LNCaP clone FGC (cell line): ENCODE data around the gene SOCS7.

ENCODE experiments used
- DNase-seq: peaks from one replicate; pipeline ENCODE4 v3.0.0-alpha.2; 2011; ENCODE audit warnings: low read depth
- H3K4me3 ChIP-seq: 2 replicates; pipeline ENCODE4 v1.5.1; 2011; ENCODE audit warnings: mild to moderate bottlenecking, low read depth, low read length, control low read depth
- TF ChIP-seq, protein P1 (sequence below): IDR thresholded peaks from 2 replicates; pipeline ENCODE4 v1.5.1; 2012; ENCODE audit warnings: mild to moderate bottlenecking; ENCODE audit not compliant: control insufficient read depth, insufficient read depth; ENCODE audit errors: extremely low read depth

The SOCS7 gene

DNA sequence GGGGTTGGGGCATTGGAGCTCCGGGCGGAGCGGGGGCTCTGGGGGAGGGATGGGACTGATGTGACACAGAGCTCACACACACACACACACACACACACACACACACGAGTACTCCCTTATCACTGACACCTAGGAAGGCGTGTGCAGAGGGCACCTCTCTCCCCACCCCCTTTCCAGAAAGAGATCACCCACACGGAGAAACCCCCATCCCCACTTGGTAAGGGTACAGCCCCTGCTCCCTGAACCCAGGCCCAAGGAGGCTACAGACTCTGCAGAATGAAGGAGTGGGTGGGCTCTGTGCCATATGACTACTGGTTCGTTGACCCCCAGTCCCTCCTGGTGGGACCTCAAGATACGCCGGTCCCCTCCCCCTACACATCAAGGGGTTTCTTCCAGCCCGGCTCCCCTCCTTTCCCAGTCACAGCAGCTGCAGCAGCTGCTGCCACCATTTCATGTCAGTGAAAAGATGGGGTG lies 67.9 kb downstream of the SOCS7 start:
- H3K4me3 ChIP-seq = no peak overlapping the region
- TF ChIP-seq, protein P1, sequence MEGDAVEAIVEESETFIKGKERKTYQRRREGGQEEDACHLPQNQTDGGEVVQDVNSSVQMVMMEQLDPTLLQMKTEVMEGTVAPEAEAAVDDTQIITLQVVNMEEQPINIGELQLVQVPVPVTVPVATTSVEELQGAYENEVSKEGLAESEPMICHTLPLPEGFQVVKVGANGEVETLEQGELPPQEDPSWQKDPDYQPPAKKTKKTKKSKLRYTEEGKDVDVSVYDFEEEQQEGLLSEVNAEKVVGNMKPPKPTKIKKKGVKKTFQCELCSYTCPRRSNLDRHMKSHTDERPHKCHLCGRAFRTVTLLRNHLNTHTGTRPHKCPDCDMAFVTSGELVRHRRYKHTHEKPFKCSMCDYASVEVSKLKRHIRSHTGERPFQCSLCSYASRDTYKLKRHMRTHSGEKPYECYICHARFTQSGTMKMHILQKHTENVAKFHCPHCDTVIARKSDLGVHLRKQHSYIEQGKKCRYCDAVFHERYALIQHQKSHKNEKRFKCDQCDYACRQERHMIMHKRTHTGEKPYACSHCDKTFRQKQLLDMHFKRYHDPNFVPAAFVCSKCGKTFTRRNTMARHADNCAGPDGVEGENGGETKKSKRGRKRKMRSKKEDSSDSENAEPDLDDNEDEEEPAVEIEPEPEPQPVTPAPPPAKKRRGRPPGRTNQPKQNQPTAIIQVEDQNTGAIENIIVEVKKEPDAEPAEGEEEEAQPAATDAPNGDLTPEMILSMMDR = no peak
- no peak for DNase-seq

DNA sequence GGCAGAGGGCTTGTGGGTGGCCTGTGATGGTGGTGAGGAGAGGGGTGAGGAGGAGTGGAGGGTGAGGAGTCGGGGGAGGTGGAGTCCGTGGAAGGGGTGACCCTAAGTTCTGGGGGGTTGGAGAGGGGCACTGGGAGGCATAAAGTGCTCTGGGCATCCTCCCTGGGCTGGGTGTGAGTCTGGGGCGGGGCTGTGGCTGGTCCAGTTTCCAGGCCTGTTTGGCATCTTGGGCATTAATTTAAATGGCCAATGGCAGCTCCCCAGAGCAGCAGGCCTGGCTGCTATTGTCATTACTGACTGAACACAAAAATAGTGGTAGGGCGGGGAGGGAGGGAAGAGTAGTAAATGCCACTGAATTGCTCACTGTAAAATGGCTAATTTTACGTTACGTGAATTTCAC lies 68.9 kb downstream of the SOCS7 start:
- no peak overlapping the region for H3K4me3 ChIP-seq
- TF ChIP-seq, protein P1 = no peak
- DNase-seq = no peak

DNA sequence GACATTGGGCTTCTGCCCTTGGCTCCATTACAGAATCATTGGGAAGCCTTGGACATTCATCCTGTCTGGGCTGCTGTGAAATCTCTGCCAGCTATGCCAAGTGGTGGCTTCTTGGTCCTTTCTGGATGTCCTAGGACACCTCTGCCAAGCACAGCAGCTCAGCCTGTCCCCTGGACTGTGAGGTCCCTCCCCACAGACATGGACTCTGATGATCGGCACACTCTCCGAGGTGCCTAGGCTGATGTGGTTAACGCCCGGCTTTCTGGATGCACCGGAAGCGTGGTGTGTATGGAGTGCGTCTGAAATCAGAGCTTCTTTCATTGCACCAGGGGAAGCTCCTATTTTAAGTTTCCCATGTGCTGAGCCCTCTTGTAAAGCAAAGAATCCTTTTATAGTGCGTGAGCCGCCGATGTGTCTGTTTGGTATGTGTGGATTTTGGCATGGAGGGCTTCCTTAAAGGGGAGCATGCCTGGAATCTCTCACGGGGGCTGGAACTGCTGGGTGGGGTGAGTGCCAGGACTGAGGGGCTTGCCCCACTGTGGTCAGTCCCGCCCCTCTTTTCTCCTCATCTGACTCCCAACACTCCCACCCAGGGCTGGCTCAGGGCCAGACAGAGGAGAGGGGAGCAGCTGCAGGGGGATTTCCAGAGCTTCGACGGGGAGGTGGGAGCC lies 69.7 kb downstream of the SOCS7 start:
- no peak overlapping the region for H3K4me3 ChIP-seq
- no peak for DNase-seq
- TF ChIP-seq, protein P1 = no peak

DNA sequence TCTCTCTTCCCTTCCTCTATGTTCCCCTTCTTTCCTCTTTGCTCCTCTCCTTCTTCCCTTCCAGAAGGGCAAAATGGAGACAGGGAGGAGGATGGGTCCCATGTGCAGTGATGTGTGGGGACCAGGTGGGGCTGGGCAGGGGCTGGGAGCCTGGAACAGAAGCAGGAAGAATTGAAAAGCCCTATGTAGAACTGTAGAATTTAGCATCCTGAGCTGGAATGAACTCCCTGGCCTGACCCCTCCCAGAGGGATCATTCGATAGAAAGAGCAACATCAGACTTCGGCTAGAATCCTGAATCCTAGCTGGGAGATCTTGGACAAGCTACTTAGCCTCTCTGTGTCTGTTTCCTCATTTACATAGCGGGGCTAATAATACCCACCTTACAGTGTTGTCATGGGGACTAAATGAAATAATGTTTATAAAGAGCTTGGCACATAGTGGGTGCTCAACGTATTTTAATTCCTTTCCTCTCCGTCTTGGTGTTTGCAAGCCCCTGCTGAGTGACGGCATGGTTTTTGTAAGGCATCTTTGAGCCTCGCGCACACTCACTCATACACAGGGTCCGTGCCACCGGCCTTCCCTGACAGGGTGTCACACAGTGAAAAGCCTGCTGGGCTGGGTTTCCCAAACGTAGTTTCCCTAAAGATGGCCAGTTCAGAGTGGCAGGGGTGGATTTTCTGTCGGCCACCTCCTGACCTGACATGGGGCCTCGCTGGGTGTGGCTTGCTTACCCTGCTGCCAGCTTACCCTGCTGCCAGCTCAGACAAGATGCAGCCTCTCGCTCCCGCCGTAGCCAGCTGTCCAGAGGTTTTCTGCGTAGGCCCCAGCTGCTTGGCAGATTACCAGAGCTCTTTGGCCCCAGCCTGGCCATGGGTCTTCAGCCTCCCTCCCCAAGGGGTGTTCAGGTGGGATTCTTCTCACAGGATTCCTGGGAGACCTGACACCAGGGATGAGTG lies 70.5 kb downstream of the SOCS7 start:
- no peak for DNase-seq
- TF ChIP-seq, protein P1 = no peak
- no peak overlapping the region for H3K4me3 ChIP-seq

DNA sequence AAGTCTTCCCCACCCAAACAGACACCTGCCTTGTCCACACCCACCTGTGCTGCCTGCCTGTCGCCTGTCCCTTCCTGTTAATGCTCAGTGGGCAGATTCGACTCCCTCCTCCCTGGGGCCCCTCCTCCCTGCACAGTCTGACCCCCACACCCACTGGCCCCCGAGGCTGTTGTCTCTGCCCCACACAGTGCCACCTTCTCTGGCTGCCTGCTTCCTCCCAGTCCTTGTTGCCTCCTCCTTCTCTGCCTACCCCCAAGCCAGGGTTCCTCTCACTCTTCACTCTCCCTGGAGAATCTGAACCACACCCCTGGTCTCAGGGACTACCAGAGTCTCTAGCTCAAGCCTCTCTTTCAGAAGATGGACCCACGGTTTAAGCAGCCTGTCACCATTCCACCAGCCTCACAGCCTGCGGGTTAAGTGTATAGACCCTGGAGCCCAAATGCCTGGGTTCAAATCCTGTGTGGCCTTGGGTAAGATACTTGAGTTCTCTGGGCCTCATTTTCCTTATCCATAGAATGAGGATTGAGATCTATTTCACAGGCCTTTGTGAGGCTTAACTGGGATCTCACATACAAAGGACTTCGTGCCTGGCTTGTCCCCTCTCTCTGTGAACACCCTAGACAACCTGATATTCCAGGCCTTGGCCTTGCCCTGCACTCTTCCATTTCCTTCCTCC lies 72.8 kb downstream of the SOCS7 start:
- no peak overlapping the region for H3K4me3 ChIP-seq
- DNase-seq = no peak
- TF ChIP-seq, protein P1 = no peak

DNA sequence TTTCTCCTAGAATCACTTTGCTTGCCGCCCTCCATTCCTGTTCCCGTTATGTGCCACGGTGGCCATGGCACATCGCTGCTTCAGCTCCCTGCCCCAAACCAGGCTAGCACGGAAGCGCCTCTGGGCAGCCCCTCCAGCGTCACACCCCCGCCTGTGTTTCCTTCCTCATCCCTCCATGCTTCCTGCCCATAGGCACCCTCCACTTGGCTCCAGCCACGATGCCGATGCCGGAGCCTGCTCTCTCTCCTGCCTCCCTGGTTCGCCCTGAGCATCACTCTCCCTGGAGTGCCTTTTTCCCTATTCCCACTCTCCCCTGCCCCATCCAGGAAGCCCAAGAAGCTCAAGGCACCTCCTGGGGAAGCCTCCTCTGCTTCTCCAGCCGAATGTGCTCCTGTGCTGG lies 73.4 kb downstream of the SOCS7 start:
- no peak for DNase-seq
- TF ChIP-seq, protein P1 = no peak
- no peak overlapping the region for H3K4me3 ChIP-seq
